Keratinocyte (primary cell): ENCODE results near the gene POLE. TPM values are rescaled to one million over a fixed set of nuclear protein-coding genes. Genes with fewer than 3 reads are reported as not detected.

Experiments used
- DNase-seq: peaks from one replicate; pipeline ENCODE4 v3.0.0-alpha.2; 2011; ENCODE audit warnings: low read depth, missing footprints, low spot score
- FAIRE-seq: peaks from 2 replicates; lab custom pipeline; 2011; peaks lifted over from hg19 to GRCh38; lab: Jason Lieb, UNC
- H2AFZ ChIP-seq: 2 replicates; pipeline ENCODE4 v1.6.0; 2012; ENCODE audit warnings: low read length, control low read depth, inconsistent platforms; ENCODE audit not compliant: control insufficient read depth
- H3K27ac ChIP-seq: 2 replicates; pipeline ENCODE4 v1.5.1; 2011; ENCODE audit warnings: low read length; ENCODE audit not compliant: control insufficient read depth, insufficient read depth
- H3K27me3 ChIP-seq: 3 replicates; pipeline ENCODE4 v1.6.0; 2011; ENCODE audit warnings: low read length; ENCODE audit not compliant: control insufficient read depth, insufficient read depth; ENCODE audit errors: extremely low read depth
- H3K36me3 ChIP-seq, 2 experiments: 2 replicates in 1 of 2; 3 replicates in 1 of 2; pipeline ENCODE4 v1.5.1; 2011; ENCODE audit warnings: low read length in 2 of 2, mild to moderate bottlenecking in 1 of 2; ENCODE audit not compliant: control insufficient read depth in 2 of 2, insufficient read depth in 2 of 2; ENCODE audit errors: extremely low read depth in 1 of 2
- H3K4me1 ChIP-seq: 3 replicates; pipeline ENCODE4 v1.5.1; 2011; ENCODE audit warnings: low read length; ENCODE audit not compliant: control insufficient read depth, insufficient read depth; ENCODE audit errors: extremely low read depth
- H3K4me2 ChIP-seq: 3 replicates; pipeline ENCODE4 v1.6.0; 2011; ENCODE audit warnings: low read depth, low read length; ENCODE audit not compliant: control insufficient read depth, insufficient read depth; ENCODE audit errors: extremely low read depth
- H3K4me3 ChIP-seq, 3 experiments: fragments of 200-600 bp in 1 of 3; sonication (generic) in 1 of 3; 2 replicates in 2 of 3; 3 replicates in 1 of 3; pipeline ENCODE4 v1.5.1; 2011 to 2016; ENCODE audit warnings: low read length in 3 of 3, mild to moderate bottlenecking in 3 of 3, control low read depth in 2 of 3, inconsistent platforms in 1 of 3, low read depth in 1 of 3, mixed read lengths in 1 of 3, mixed run types in 1 of 3, moderate library complexity in 1 of 3; ENCODE audit not compliant: control insufficient read depth in 2 of 3, insufficient read depth in 2 of 3; ENCODE audit errors: extremely low read depth in 1 of 3
- H3K79me2 ChIP-seq: 2 replicates; pipeline ENCODE4 v1.6.0; 2012; ENCODE audit warnings: low read length; ENCODE audit not compliant: control insufficient read depth, insufficient read depth
- H3K9ac ChIP-seq: 3 replicates; pipeline ENCODE4 v1.6.0; 2011; ENCODE audit warnings: low read length; ENCODE audit not compliant: control insufficient read depth, insufficient read depth; ENCODE audit errors: extremely low read depth
- H3K9me1 ChIP-seq: 3 replicates; pipeline ENCODE4 v1.6.0; 2011; ENCODE audit warnings: low read length; ENCODE audit not compliant: control insufficient read depth, insufficient read depth; ENCODE audit errors: extremely low read depth
- H3K9me3 ChIP-seq: 2 replicates; pipeline ENCODE4 v1.5.1; 2012; ENCODE audit warnings: low read depth, low read length; ENCODE audit not compliant: control insufficient read depth
- H4K20me1 ChIP-seq: 3 replicates; pipeline ENCODE4 v1.6.0; 2011; ENCODE audit warnings: low read length; ENCODE audit not compliant: control insufficient read depth, insufficient read depth; ENCODE audit errors: extremely low read depth
- EZH2 ChIP-seq: IDR thresholded peaks from one replicate; pipeline ENCODE4 v1.6.1; 2012; ENCODE audit warnings: inconsistent platforms, mild to moderate bottlenecking, low read length, moderate library complexity
- dilution Hi-C: fragments of 300-500 bp; cut with MboI; formaldehyde crosslinking; loops from one replicate; pipeline ENCODE4 v1.7.0; 2020; ENCODE audit warnings: low sequenced_read_pairs; ENCODE audit not compliant: extremely low pct_ligation_motif_present
- polyA plus RNA-seq, 5 experiments: library from polyadenylated mRNA; depleted of rRNA in 3 of 5; stranded (reverse) in 3 of 5; stranded (forward) in 1 of 5; unstranded in 1 of 5; fragments of >200 nt; gene quantifications; 1 replicate in 1 of 5; 2 replicates in 3 of 5; 3 replicates in 1 of 5; pipeline versions ENCODE4 v1.2.1 to v1.2.3, GENCODE V29; 2011 to 2012; ENCODE audit warnings: missing spikeins in 2 of 5, low read depth in 1 of 5, low replicate concordance in 1 of 5
- TF ChIP-seq, protein P1 (sequence below), 3 experiments: IDR thresholded peaks in 1 of 3; conservative IDR thresholded peaks in 1 of 3; optimal IDR thresholded peaks in 1 of 3; 2 replicates in 2 of 3; 3 replicates in 1 of 3; pipeline versions ENCODE3 to v1.5.1; 2011; ENCODE audit warnings: low read length in 3 of 3, mild to moderate bottlenecking in 3 of 3, moderate library complexity in 2 of 3, control low read depth in 1 of 3, inconsistent platforms in 1 of 3; ENCODE audit not compliant: insufficient read depth in 2 of 3; ENCODE audit errors: extremely low read depth in 1 of 3

Gene POLE
- polyA plus RNA-seq, 1 donor (not counting 4 experiments of a cell fraction or from before 2014, with no cell fraction given): 14.8 TPM

DNA sequence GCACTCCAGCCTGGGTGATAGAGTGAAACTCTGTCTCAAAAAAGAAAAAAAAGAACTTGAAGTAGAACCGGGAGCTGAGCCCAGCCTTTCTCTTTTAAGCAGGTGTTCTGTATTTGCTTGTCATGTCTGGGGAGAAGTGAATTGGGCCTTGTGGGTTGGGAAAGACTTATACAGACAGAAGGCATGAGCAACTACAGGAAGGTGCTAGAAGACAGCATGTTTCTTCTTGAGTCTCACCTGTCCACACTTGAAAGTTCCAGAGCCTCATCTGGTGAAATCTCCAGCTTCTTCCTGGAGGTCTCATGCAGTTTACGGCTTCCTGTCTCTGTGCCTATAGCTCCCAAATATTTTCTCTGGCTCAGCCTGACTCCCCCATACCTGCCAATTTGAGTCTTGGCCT, 26.0 kb upstream of the POLE start:
- H4K20me1 ChIP-seq: peaks cover 6% of the 10 kb centered on the region
- peaks cover 57% of the 10 kb centered on the region for H3K79me2 ChIP-seq
- TF ChIP-seq EZH2: no peak
- TF ChIP-seq, protein P1, sequence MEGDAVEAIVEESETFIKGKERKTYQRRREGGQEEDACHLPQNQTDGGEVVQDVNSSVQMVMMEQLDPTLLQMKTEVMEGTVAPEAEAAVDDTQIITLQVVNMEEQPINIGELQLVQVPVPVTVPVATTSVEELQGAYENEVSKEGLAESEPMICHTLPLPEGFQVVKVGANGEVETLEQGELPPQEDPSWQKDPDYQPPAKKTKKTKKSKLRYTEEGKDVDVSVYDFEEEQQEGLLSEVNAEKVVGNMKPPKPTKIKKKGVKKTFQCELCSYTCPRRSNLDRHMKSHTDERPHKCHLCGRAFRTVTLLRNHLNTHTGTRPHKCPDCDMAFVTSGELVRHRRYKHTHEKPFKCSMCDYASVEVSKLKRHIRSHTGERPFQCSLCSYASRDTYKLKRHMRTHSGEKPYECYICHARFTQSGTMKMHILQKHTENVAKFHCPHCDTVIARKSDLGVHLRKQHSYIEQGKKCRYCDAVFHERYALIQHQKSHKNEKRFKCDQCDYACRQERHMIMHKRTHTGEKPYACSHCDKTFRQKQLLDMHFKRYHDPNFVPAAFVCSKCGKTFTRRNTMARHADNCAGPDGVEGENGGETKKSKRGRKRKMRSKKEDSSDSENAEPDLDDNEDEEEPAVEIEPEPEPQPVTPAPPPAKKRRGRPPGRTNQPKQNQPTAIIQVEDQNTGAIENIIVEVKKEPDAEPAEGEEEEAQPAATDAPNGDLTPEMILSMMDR (optimal IDR thresholded peaks at IDR 0.05 in 1 of 3, IDR thresholded peaks at IDR 0.05 in 1 of 3, conservative IDR thresholded peaks at IDR 0.05 in 1 of 3; ENCODE audit: extremely low read depth in 1 of 3, insufficient read depth in 2 of 3, low read length in 3 of 3): no peak
- H3K27me3 ChIP-seq: no peaks in the 10 kb centered on the region
- H3K36me3 ChIP-seq: peaks cover 0 to 24% of the 10 kb centered on the region in 2 experiments
- no peak overlapping the region for H3K4me2 ChIP-seq
- H2AFZ ChIP-seq: no peak overlapping the region
- H3K9me3 ChIP-seq: no peaks in the 10 kb centered on the region
- no peak overlapping the region for H3K4me3 ChIP-seq
- H3K27ac ChIP-seq: no peak overlapping the region
- DNase-seq (peak; percentile 35), FAIRE-seq (peak; percentile 64)
- no peaks in the 10 kb centered on the region for H3K9me1 ChIP-seq
- dilution Hi-C loops: no loop called here
- H3K4me1 ChIP-seq: peaks cover 15% of the 10 kb centered on the region
- H3K9ac ChIP-seq: no peak overlapping the region

DNA sequence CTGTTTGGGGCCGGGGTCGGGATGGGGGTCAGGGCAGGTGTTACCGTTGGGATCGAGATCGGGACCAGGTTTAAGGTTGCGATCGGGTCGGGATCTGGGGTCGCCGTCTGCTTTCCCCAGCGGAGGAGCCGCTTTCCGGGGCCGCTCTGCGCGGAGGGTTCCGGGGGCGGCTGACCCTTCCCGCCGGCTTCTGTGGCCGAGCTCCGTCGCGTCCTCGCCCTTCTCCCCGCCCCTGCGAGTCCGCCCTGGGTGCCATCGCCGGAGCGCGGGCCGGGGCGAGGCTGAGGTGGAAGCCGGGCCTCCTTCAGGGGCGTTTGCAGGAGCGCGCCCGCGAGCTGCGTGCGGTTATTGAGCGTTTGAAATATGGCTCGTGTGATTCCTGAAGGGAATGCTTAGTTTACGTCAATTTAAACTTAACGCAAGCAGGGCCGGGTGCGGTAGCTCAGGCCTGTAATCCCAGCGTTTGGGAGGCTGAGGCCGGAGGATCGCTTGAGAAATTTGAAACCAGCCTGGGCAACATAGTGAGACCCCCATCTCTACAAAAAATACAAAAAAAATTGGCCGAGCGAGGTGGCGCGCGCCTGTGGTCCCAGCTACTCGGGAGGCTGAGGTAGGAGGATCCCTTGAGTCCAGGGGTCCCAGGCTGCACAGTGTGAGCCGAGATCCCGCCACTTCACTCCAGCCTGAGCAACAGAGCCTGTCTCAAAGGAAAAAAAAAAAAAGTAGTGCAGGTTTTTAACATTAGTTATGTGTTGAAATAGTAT, 24.1 kb upstream of the POLE start:
- FAIRE-seq: no peak
- no peaks in the 10 kb centered on the region for H3K27me3 ChIP-seq
- TF ChIP-seq, protein P1 (optimal IDR thresholded peaks at IDR 0.05 in 1 of 3, IDR thresholded peaks at IDR 0.05 in 1 of 3, conservative IDR thresholded peaks at IDR 0.05 in 1 of 3; ENCODE audit: extremely low read depth in 1 of 3, insufficient read depth in 2 of 3, low read length in 3 of 3): no peak
- no peak for TF ChIP-seq EZH2
- H3K4me3 ChIP-seq: peak overlapping the region; percentile 78 to 96 (median 89)
- no peaks in the 10 kb centered on the region for H3K9me3 ChIP-seq
- H3K27ac ChIP-seq: peak overlapping the region; percentile 40
- H3K4me1 ChIP-seq: peaks cover 15% of the 10 kb centered on the region
- peak overlapping the region; percentile 22 for H2AFZ ChIP-seq
- H4K20me1 ChIP-seq: peaks cover 6% of the 10 kb centered on the region
- DNase-seq: no peak
- peaks cover 0 to 10% of the 10 kb centered on the region in 2 experiments for H3K36me3 ChIP-seq
- H3K9ac ChIP-seq: peak overlapping the region; percentile 73
- dilution Hi-C loops: no loop called here
- H3K4me2 ChIP-seq: peak overlapping the region; percentile 66
- H3K79me2 ChIP-seq: peaks cover 51% of the 10 kb centered on the region
- no peaks in the 10 kb centered on the region for H3K9me1 ChIP-seq
